HPDE6-E6E7 (cell line): ENCODE results near the gene ZNF467.

ENCODE experiments used
- DNase-seq: peaks from one replicate; pipeline ENCODE4 v3.0.0; 2011; ENCODE audit warnings: missing footprints; ENCODE audit errors: extremely low spot score

Gene ZNF467

DNA sequence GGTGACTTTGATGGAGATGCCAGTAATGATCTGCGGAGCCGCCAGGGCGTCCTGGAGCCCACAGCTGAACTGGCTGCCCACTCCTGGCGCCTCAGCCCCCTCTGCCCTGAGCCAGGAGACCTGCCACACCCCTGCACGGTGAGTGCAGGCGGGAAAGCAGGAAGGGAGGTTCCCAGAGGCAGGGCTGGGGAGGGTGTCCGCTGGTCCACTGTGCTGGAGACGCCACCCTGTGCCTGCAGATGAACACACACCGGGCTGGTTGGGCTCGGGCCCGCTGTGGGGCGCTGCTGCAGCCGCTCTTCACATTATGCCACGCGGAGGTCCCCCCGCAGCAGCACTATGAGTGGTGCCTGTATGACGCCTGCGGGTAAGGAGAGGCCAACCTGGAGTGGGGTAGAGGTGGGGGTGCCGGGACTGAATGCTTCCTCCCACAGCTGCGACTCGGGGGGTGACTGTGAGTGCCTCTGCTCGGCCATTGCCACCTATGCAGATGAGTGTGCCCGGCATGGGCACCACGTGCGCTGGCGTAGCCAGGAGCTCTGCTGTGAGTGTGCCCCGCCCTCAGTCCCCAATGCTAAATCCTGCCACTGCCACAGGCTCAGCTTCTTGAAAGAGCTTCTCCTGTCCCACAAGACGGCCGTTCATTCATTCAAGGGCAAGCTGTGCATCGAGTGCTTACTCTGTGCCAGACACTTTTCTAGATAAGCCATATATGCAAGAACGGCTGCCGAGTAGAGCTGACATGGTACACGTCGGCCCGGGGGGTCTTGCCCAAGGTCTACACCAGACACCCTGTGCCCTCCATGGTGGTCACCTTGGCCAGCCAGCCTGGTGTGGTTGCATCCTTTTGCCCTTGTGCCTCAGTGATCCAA, 14.3 kb upstream of the ZNF467 start:
- DNase-seq, result no peak

DNA sequence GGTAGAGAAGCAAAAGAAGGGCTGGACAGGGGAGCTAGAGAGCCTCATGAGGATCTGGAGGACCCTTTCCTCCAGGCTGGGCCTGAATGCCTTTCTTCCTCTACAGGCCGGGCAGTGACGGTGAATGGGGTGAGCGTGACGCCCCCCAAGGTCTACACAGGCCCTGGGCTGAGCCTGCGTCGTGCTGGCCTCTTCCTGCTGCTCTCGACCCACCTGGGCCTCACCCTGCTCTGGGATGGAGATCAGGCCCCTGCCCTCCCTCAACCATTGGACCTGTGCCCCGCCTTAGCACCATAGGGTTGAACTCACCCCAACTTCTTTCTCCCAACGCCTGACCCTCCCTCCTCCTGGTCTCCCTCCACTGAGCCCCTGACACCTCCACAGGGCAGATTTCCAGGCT, 12.6 kb upstream of the ZNF467 start:
- DNase-seq, result no peak

DNA sequence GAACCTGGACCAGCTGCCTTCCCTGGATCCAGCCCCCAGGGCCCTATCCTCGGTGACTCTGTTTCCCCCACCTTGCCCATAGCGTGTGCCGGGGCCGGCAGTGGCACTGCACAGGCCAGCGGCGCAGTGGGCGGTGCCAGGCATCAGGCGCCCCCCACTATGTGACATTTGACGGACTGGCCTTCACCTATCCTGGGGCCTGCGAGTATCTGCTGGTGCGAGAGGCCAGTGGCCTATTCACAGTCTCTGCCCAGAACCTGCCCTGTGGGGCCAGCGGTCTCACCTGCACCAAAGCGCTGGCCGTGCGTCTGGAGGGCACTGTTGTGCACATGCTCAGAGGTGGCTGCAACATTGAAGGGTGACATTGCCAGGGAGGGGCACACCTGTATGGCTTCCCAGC, 12.0 kb upstream of the ZNF467 start:
- no peak for DNase-seq

DNA sequence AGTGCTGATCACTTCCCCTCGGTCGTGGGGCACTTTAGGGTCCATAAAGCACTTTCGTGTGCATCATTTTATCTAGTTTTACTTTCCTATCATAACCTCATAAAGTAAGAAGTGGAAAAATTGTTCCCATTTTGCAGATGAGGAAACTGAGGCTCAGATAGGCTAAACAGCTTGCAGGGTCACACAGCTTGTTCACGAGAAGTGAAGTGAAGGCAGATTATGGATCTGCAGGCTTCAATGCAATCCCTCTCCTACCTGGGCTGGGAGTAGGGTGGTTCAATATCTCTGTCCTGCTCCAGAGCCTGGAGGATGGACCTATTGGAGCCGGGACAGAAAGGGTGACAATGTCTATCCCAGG, 10.8 kb upstream of the ZNF467 start:
- DNase-seq, result no peak

DNA sequence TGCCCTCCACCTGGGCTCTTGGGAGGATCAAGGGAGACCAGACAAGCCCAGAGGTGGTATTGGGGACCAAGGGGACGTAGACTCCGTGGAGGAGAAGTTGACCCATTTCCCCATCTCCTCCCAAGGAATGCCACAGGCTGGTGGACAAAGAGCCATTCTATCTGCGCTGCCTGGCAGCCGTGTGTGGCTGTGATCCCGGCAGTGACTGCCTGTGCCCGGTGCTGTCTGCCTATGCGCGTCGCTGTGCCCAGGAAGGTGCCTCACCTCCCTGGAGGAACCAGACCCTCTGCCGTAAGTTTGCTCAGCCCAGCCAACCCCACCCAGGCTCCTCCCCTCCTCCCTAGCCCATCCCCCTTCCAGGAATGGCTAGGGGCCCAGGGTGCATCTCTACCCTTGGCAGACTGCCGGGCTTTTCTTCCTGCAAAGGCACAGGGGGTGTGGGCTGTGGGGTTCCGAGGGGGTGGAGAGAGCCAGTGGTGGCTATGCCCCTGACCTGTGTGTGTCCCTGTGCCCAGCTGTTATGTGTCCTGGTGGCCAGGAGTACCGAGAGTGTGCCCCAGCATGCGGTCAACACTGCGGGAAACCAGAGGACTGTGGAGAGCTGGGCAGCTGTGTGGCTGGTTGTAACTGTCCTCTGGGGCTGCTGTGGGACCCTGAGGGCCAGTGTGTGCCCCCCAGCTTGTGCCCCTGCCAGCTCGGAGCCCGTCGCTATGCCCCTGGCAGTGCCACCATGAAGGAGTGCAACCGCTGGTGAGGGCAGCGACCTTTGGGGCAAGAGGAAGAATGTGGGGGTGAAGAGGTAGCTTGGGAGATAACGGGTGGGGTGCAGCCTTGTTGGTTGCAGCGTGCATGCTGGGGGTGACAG, 10.2 kb upstream of the ZNF467 start:
- no peak for DNase-seq

DNA sequence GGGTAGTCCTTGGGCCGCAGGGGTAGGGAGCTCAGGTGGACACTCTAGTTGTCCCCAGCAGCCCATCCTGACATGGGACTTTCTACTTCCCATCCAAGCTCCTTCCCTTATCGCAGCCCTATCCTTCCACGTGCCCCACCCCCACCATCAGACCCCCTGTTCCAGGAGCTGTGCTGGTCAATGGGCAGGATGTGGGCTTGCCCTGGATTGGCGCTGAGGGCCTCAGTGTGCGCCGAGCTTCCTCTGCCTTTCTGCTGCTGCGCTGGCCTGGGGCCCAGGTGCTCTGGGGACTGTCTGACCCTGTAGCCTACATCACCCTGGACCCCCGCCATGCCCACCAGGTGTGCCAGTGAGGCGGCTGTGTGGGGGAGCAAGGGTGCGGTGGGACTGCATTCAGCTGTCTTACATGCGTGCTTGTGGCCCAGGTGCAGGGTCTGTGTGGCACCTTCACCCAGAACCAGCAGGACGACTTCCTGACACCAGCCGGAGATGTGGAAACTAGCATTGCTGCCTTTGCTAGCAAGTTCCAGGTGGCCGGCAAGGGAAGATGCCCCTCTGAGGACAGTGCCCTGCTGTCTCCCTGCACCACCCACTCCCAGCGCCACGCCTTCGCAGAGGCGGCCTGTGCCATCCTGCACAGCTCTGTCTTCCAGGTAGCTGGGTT, 9.4 kb upstream of the ZNF467 start:
- no peak for DNase-seq

DNA sequence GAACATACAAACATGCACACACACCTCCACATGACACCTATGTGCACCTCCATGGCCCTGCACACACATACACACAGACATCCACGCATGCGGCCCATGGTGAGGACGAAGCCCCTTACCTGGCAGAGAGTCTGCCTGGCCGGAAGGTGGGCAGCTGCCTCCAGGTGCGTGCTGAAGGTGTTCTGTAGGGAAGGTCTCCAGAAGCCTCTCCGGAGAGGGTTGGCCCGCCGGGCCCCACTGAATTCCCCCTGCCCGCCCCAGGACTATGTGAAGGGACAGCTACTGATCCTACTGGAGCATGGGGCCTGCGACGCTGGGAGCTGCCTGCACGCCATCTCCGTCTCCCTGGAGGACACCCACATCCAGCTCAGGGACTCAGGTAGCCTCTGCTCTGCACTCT, 8.5 kb upstream of the ZNF467 start:
- DNase-seq, result no peak

DNA sequence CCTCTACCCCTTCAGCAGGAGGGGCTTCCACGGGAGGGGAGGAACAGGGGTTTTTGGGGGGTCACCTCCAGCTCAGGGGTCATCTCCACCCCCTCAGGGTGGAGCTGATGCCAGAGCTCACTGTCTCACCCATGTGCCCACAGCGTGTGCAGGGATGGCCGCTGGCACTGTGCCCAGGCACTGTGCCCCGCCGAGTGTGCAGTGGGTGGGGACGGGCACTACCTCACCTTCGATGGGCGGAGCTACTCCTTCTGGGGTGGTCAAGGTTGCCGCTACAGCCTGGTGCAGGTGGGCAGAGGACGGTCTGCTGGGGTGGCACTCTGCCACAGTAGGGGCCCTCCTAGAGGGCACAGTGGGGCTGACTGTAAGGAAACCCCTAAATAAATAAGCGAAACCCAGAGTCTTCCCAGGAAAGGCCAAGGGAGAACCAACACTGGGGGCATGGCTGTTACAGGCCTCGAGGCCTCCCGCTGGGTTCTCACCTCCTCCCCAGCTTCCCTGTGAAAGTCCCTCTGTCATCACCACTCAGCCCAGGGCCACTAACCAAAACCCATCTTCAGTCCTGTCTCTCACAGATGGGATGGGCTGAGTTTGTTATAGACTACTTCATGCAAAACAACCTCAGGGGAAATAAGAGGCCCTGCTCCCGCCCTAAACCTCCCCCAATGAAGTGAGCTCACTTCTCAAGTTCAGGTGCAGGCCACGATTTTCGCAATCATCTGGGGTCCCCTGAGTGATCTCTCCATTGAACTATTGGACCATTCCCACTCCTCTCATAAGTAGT, 7.4 kb upstream of the ZNF467 start:
- DNase-seq, result no peak

DNA sequence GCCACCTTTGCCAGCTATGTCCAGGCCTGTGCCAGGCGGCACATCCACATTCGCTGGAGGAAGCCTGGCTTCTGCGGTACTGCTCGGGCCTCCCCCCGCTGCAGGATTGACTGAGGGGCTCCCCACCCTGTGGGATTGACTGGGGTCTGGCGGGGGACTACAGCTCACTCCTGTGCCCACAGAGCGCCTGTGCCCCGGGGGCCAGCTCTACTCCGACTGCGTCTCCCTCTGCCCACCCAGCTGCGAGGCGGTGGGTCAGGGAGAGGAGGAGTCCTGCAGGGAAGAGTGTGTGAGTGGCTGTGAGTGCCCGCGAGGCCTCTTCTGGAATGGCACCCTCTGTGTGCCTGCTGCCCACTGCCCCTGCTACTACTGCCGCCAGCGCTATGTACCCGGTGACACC, 6.7 kb upstream of the ZNF467 start:
- no peak for DNase-seq

DNA sequence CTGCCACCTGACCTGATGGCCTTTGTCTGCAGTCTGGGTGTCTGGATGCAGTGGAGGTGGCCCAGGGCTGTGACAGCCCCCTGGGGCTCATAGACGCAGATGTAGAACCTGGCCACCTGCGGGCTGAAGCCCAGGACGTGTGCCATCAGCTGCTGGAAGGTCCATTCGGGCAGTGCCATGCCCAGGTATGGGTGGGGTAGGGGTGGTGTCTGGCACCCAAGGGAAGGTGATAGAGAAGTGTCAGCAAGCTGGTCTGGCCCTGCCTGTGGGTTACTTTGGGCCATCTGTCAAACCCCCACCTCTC, 6.1 kb upstream of the ZNF467 start:
- no peak for DNase-seq

DNA sequence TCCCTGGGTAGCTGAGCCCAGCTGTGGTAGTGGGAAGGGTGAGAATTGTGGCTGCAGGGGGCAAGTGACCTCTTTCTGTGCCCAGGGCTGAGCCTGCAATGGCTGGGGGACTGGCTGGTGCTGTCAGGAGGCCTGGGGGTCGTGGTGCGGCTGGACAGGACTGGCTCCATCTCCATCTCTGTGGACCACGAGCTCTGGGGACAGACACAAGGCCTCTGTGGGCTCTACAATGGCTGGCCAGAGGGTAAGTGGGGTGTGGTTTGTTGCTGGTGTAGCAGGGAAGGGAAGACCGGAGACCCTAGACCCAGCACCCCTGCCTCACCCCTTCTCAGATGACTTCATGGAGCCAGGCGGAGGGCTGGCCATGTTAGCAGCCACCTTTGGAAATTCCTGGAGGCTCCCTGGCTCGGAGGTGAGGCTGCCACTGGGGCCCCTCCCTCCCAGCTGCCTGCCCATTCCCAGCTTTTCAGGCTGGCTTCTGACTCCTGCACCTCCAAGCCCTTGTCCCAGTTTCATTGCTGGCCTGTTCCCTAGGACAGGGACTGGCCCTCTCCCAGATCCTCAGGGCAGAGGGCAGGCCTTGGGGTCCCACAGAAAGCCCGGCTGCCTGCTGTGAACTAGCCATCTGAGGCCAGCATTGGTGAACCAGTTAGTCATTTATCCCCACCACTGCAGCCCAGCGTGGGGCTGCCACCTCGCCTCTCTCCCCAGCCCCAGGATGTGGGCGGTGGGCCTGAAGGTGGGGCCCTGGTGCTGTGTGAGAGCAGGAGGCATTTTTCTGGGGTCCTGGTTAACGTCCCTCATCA, 5.5 kb upstream of the ZNF467 start:
- no peak for DNase-seq

DNA sequence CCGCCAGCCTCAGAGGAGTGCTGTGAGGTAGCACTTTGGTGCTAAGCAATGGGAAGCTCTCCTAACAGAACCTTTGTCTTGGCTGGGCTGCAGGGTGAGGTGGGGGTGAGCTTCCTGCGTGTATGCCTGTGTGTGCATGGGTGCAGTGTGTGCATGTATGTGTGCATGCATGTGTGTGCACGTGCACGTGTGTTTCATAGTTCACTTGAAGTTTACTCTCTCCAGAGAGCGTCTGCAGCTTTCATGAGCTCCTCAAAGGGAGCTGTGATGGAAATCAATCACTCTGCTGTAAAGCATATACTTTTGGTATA, 4.9 kb upstream of the ZNF467 start:
- DNase-seq, result no peak

DNA sequence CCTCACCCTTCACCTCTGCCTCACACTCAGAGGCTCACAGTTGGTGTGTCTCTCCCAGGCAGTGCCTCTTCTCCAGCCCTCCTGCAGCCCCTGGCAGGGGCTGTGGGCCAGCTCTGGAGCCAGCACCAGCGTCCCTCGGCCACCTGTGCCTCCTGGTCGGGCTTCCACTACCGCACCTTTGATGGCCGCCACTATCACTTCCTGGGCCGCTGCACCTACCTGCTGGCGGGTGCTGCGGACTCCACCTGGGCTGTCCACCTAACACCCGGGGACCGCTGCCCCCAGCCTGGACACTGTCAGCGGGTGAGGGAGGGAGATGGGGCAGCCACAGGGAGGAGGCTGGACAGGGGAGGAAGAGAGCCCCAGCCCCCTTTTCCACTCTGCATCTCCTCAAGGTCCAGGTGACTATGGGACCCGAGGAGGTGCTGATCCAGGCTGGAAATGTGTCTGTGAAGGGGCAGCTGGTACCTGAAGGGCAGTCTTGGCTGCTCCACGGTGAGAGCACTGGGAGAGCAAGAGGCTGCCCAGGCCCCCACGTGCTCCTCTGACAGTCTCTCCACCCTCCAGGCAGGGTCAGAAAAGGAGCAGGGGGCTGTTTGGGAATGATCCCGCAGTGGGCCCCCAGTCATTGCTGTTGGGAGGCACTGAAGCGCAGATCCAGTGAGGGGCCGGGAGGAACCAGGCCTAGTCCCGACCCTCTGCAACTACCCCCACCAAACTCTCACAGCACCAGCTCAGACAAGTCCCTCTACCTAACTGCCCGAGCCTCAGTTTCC, 4.4 kb upstream of the ZNF467 start:
- no peak for DNase-seq

DNA sequence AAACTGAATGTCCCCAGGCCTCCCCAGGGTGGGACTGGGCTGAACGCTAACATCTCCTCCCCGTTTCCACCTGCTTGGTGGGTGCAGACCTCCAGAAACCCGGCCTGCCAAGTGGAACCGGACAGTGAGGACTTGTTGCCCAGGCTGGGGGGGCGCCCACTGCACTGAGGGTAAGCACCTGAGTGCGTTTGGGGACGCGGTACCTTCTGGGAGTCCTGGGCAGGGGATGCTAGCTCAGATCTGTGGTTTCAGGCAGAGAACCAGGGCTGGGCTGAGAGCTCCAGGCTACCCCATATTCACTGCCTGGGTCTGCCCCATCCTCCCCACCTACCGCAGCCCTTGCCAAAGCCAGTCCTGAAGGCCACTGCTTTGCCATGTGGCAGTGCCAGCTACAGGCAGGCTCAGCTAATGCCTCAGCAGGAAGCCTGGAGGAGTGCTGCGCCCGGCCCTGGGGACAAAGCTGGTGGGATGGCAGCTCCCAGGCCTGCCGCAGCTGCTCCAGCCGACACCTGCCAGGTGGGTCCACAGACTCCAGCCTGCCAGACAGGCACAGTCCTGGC, 3.5 kb upstream of the ZNF467 start:
- no peak for DNase-seq

DNA sequence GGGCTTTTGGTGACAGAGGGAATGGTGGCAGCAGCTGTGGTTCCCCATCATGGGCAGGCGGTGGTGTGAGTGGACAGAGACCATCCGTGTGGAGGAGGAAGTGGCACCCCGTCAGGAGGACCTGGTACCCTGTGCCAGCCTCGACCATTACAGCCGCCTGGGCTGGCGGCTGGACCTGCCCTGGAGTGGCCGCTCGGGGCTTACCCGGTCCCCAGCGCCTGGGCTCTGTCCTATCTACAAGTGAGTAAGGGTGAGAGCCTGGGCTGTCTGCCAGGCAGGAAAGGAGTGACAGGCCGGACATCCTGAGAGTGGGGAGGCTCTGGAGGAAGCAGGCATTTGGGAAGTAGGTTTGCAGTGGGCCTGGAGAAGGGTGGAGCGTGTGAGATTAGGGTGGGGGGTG, 2.9 kb upstream of the ZNF467 start:
- DNase-seq, result no peak

DNA sequence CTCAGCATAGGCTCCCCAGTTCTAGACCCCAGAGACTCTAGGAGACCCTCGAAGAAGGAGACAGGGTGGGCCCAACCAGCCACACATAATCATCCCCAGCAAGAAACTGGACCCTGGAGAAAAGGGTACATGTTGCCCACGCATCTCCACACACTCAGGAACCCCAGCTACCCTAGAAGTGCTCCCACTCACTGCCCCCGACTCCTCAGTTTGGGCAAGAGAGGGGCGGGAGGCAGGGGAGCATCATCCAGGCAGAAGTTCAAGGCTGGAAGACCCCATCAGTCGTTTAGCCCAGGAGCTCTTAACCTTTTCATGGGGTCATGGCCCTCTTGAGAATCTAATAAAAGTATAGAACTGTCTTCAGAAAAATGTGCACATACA, 1.8 kb upstream of the ZNF467 start:
- no peak for DNase-seq

DNA sequence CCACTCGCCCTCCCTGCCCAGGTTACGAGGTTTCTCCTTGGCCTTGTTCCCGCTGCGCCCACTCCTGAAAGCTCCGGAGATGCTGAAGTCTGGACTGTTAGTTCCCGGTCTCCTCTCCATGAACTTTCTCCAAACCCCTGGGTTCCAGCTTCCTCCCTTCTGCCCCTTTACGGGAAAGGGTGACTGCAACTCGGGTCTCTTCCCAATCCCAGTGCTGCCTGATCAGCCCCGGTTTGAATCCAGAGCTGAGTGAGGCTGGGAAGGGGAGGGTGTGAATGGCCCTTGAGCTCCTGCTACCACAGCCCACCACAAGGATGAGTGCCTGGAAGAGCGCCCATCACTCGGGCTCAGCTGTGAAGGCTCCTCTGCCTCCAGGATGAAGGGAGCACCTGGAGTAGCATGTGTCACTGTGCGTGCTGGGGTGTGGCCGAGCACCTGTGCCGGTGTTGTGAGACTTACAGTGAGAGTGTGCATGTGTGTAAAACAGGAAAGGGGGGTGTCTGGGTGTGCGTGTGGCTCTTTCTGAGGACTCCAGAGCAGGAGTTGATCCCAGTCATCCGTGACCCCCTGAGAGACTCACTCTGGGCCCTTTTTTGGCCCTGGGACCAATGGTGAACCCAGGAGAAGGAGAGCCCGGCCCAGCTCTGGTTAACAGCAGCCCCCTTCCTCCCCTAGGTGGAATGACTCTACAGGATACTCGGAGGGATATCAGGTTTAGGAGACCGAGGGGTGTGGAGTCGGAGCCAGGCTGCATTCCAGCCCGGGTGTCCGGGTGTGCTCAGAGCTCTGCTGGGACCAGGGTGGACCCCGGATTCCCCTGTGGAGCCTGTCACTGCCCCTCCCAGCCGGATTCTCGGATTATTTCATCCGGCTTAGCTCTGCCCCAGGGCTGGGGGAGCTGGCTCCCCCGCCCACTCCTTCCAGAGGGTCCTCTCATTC, 1.1 kb upstream of the ZNF467 start:
- peak; percentile 37 for DNase-seq

DNA sequence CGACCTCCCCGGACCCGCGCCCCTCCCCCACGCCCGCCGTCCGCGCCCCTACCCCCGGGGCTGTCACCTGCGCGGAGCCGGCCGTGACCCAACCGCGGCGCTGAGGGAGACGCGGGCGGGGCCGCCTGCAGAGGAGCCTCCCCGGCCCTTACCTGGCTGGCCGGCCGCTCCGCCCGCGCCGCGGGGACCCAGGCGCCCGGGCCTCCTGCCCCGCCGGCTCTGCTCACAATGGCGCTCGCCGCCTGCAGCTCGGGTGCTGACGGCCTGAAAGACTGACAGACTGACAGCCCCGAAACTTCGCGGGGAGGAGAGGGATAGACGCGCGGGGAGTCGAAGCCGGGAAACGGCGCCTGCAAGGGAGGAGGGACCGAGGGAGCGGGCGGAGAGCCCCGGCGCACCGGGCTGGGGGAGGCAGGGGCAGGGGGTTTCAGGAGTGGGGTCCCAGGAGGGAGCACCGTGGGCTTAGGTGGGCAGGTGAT, 393 bp downstream of the ZNF467 start:
- no peak for DNase-seq
